ENCODE data around the gene ZNF200.

DNA sequence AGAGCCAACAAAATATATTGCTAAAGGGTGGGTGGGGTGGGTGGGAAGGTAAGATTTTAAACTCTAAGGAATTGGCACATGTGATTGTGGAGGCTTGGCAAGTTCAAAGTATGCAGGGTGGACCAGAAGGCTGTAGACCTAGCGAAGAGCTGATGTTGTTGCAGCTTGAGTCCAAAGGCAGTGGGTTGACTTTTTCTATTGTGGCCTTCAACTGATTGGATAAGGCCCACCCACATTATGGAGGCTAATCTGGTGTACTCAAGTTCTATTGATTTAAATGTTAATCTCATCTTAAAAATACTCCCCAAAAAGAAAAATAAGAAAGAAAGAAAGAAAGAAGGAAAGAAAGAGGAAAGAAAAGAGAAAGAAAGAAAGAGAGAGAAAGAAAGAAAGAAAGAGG lies 22.4 kb downstream of the ZNF200 start:
- no peak for TF ChIP-seq CTCF (IDR thresholded peaks at IDR 0.05; ENCODE audit: low read length)
- TF ChIP-seq EZH2 (optimal IDR thresholded peaks at IDR 0.05; ENCODE audit: low read depth, low read length) = no peak
- no peak for TF ChIP-seq EZH2phosphoT487 (IDR thresholded peaks at IDR 0.05; ENCODE audit: low read length)
